Keratinocyte (primary cell): ENCODE results near the gene SETDB1.

Experiments
- EZH2 ChIP-seq: IDR thresholded peaks from one replicate; pipeline ENCODE4 v1.6.1; 2012; ENCODE audit warnings: inconsistent platforms, mild to moderate bottlenecking, low read length, moderate library complexity
- TF ChIP-seq, protein P1 (sequence below), 3 experiments: IDR thresholded peaks in 1 of 3; conservative IDR thresholded peaks in 1 of 3; optimal IDR thresholded peaks in 1 of 3; 2 replicates in 2 of 3; 3 replicates in 1 of 3; pipeline versions ENCODE3 to v1.5.1; 2011; ENCODE audit warnings: low read length in 3 of 3, mild to moderate bottlenecking in 3 of 3, moderate library complexity in 2 of 3, control low read depth in 1 of 3, inconsistent platforms in 1 of 3; ENCODE audit not compliant: insufficient read depth in 2 of 3; ENCODE audit errors: extremely low read depth in 1 of 3

DNA sequence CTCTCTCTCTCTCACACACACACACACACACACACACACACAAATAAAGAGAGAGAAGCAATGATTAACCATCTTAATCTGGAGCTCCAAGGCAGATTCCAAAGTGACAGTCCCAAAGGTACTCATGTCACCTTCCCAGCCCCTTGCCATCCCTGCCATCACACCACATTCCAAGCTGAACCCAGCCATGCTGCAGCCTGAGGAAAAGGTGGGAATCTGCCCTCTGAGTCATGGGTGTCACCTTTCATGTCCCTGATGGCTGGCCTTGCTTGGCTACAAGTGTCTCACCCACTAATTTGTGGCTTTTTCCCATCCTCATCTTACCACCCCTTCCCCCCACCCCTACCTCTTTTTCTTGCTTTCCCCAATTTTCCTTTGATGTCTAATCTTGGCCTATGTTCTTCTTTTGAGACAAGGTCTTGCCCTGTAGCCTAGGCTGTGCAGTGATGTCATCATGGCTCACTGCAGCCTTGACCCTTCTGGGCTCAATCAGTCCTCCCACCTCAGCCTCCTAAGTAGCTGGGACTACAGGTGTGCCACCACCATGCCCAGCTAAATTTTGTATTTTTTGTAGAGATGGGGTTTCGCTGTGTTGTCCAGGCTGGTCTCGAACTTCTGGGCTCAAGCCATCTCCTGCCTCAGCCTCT is 59.1 kb downstream of the SETDB1 start:
- TF ChIP-seq, protein P1, sequence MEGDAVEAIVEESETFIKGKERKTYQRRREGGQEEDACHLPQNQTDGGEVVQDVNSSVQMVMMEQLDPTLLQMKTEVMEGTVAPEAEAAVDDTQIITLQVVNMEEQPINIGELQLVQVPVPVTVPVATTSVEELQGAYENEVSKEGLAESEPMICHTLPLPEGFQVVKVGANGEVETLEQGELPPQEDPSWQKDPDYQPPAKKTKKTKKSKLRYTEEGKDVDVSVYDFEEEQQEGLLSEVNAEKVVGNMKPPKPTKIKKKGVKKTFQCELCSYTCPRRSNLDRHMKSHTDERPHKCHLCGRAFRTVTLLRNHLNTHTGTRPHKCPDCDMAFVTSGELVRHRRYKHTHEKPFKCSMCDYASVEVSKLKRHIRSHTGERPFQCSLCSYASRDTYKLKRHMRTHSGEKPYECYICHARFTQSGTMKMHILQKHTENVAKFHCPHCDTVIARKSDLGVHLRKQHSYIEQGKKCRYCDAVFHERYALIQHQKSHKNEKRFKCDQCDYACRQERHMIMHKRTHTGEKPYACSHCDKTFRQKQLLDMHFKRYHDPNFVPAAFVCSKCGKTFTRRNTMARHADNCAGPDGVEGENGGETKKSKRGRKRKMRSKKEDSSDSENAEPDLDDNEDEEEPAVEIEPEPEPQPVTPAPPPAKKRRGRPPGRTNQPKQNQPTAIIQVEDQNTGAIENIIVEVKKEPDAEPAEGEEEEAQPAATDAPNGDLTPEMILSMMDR (optimal IDR thresholded peaks at IDR 0.05 in 1 of 3, IDR thresholded peaks at IDR 0.05 in 1 of 3, conservative IDR thresholded peaks at IDR 0.05 in 1 of 3; ENCODE audit: extremely low read depth in 1 of 3, insufficient read depth in 2 of 3, low read length in 3 of 3), result no peak
- TF ChIP-seq EZH2, result no peak
